ENCODE data around the gene IFI16.

Gene IFI16

GRCh38 chr1:159068886-159069285 lies 59.2 kb downstream of the IFI16 start:
- H3K27ac ChIP-seq (replicated peaks; ENCODE audit: low read length) = no peak overlapping the region
- WGBS, 2 donors (ENCODE audit: extremely low coverage in 2 of 2, insufficient read length in 2 of 2, insufficient replicate concordance in 1 of 2) = no CpG with 5 or more reads among the region's 2 CpGs
- no peak for DNase-seq (ENCODE audit: low spot score)

GRCh38 chr1:159071970-159072582 lies 62.4 kb downstream of the IFI16 start:
- H3K14ac ChIP-seq (ENCODE audit: low read length) = no peak overlapping the region
- no peaks in the 10 kb centered on the region for H3K36me3 ChIP-seq (replicated peaks in 1 of 2; ENCODE audit: control insufficient read depth in 2 of 2, insufficient read depth in 2 of 2, low read length in 2 of 2)
- H3K9ac ChIP-seq (ENCODE audit: low read depth, low read length, poor library complexity) = no peak overlapping the region
- peak overlapping the region; percentile 13 for H2AFZ ChIP-seq (ENCODE audit: low read length)
- H2BK5ac ChIP-seq (ENCODE audit: low read length) = no peak overlapping the region
- no peak overlapping the region for H2BK12ac ChIP-seq (ENCODE audit: low read length)
- H4K91ac ChIP-seq (ENCODE audit: low read depth, low read length, poor library complexity) = no peak overlapping the region
- H2BK15ac ChIP-seq (ENCODE audit: low read length) = no peak overlapping the region
- H3K18ac ChIP-seq (ENCODE audit: low read length) = no peak overlapping the region
- H3K4me3 ChIP-seq (ENCODE audit: low read length in 2 of 2) = no peak overlapping the region
- H3K4me2 ChIP-seq (ENCODE audit: insufficient read depth, low read length, poor library complexity, severe bottlenecking) = no peak overlapping the region
- no peaks in the 10 kb centered on the region for H3K79me1 ChIP-seq (ENCODE audit: low read depth, low read length)
- no peak overlapping the region for H2BK120ac ChIP-seq (ENCODE audit: low read depth, low read length)
- no peak overlapping the region for H3K23ac ChIP-seq (ENCODE audit: low read depth, low read length, poor library complexity)
- H2AK5ac ChIP-seq (ENCODE audit: low read depth, low read length) = no peak overlapping the region
- H3K4me1 ChIP-seq (ENCODE audit: control insufficient read depth in 2 of 2, insufficient read depth in 1 of 2, low read depth in 1 of 2, low read length in 2 of 2) = peaks cover 0 to 2% of the 10 kb centered on the region in 2 donors
- no peak overlapping the region for H3K27ac ChIP-seq (replicated peaks; ENCODE audit: low read length)
- H4K8ac ChIP-seq (ENCODE audit: low read depth, low read length) = no peak overlapping the region
- H3K27me3 ChIP-seq (ENCODE audit: control insufficient read depth in 3 of 3, insufficient read depth in 3 of 3, low read depth in 1 of 3, low read length in 3 of 3) = no peaks in the 10 kb centered on the region
- H3K9me3 ChIP-seq (replicated peaks in 1 of 2; ENCODE audit: control insufficient read depth in 2 of 2, insufficient read depth in 1 of 2, low read depth in 1 of 2, low read length in 2 of 2) = no peaks in the 10 kb centered on the region
- H3K4ac ChIP-seq (ENCODE audit: low read length) = no peak overlapping the region
- peak; percentile 42 for DNase-seq (ENCODE audit: low spot score)

More at GRCh38 chr1:159068886-159069285, 59.2 kb downstream of the IFI16 start:
- H2AFZ ChIP-seq (ENCODE audit: low read length) = no peak overlapping the region
- no peak overlapping the region for H3K18ac ChIP-seq (ENCODE audit: low read length)
- no peak overlapping the region for H2BK12ac ChIP-seq (ENCODE audit: low read length)
- H3K4me2 ChIP-seq (ENCODE audit: insufficient read depth, low read length, poor library complexity, severe bottlenecking) = no peak overlapping the region
- H3K4me1 ChIP-seq (ENCODE audit: control insufficient read depth in 2 of 2, insufficient read depth in 1 of 2, low read depth in 1 of 2, low read length in 2 of 2) = peaks cover 1 to 2% of the 10 kb centered on the region in 2 donors
- H3K36me3 ChIP-seq (replicated peaks in 1 of 2; ENCODE audit: control insufficient read depth in 2 of 2, insufficient read depth in 2 of 2, low read length in 2 of 2) = no peaks in the 10 kb centered on the region
- H2BK120ac ChIP-seq (ENCODE audit: low read depth, low read length) = no peak overlapping the region
- no peaks in the 10 kb centered on the region for H3K9me3 ChIP-seq (replicated peaks in 1 of 2; ENCODE audit: control insufficient read depth in 2 of 2, insufficient read depth in 1 of 2, low read depth in 1 of 2, low read length in 2 of 2)
- H3K4me3 ChIP-seq (ENCODE audit: low read length in 2 of 2) = no peak overlapping the region
- no peak overlapping the region for H4K91ac ChIP-seq (ENCODE audit: low read depth, low read length, poor library complexity)
- no peak overlapping the region for H3K14ac ChIP-seq (ENCODE audit: low read length)
- no peak overlapping the region for H2BK5ac ChIP-seq (ENCODE audit: low read length)
- H3K9ac ChIP-seq (ENCODE audit: low read depth, low read length, poor library complexity) = no peak overlapping the region
- H2AK5ac ChIP-seq (ENCODE audit: low read depth, low read length) = no peak overlapping the region
- H3K27me3 ChIP-seq (ENCODE audit: control insufficient read depth in 3 of 3, insufficient read depth in 3 of 3, low read depth in 1 of 3, low read length in 3 of 3) = no peaks in the 10 kb centered on the region
- H2BK15ac ChIP-seq (ENCODE audit: low read length) = no peak overlapping the region
- H4K8ac ChIP-seq (ENCODE audit: low read depth, low read length) = no peak overlapping the region
- no peaks in the 10 kb centered on the region for H3K79me1 ChIP-seq (ENCODE audit: low read depth, low read length)
- H3K4ac ChIP-seq (ENCODE audit: low read length) = no peak overlapping the region
- H3K23ac ChIP-seq (ENCODE audit: low read depth, low read length, poor library complexity) = no peak overlapping the region

- Histone ChIP-seq H3K9ac (ENCODE audit: low read depth, low read length, poor library complexity) (no peak within 1 kb of the TSS), H3K18ac (ENCODE audit: low read length) (no peak within 1 kb of the TSS), H3K4me3 (ENCODE audit: low read length in 2 of 2) (no peak within 1 kb of the TSS), H3K36me3 (replicated peaks in 1 of 2; ENCODE audit: control insufficient read depth in 2 of 2, insufficient read depth in 2 of 2, low read length in 2 of 2) (no peaks in the 10 kb centered on the region), H2BK12ac (ENCODE audit: low read length) (no peak within 1 kb of the TSS), H2BK15ac (ENCODE audit: low read length) (no peak within 1 kb of the TSS), H3K4ac (ENCODE audit: low read length) (no peak within 1 kb of the TSS), H3K79me1 (ENCODE audit: low read depth, low read length) (no peaks in the 10 kb centered on the region), H3K4me1 (ENCODE audit: control insufficient read depth in 2 of 2, insufficient read depth in 1 of 2, low read depth in 1 of 2, low read length in 2 of 2) (no peaks in the 10 kb centered on the region), H2BK5ac (ENCODE audit: low read length) (no peak within 1 kb of the TSS), H2BK120ac (ENCODE audit: low read depth, low read length) (no peak within 1 kb of the TSS), H2AK5ac (ENCODE audit: low read depth, low read length) (no peak within 1 kb of the TSS), H3K9me3 (replicated peaks in 1 of 2; ENCODE audit: control insufficient read depth in 2 of 2, insufficient read depth in 1 of 2, low read depth in 1 of 2, low read length in 2 of 2) (no peaks in the 10 kb centered on the region), H4K8ac (ENCODE audit: low read depth, low read length) (no peak within 1 kb of the TSS), H3K23ac (ENCODE audit: low read depth, low read length, poor library complexity) (no peak within 1 kb of the TSS), H3K27me3 (ENCODE audit: control insufficient read depth in 3 of 3, insufficient read depth in 3 of 3, low read depth in 1 of 3, low read length in 3 of 3) (no peaks in the 10 kb centered on the region), H3K14ac (ENCODE audit: low read length) (no peak within 1 kb of the TSS), H3K27ac (replicated peaks; ENCODE audit: low read length) (no peak within 1 kb of the TSS), H3K4me2 (ENCODE audit: insufficient read depth, low read length, poor library complexity, severe bottlenecking) (no peak within 1 kb of the TSS), H2AFZ (ENCODE audit: low read length) (peak within 1 kb of the TSS; percentile 24), H4K91ac (ENCODE audit: low read depth, low read length, poor library complexity) (no peak within 1 kb of the TSS)
- DNase-seq (ENCODE audit: low spot score) = no peak
- WGBS, 2 donors (ENCODE audit: extremely low coverage in 2 of 2, insufficient read length in 2 of 2, insufficient replicate concordance in 1 of 2) = no CpG with 5 or more reads among the region's 6 CpGs
Measured at GRCh38 chr1:159076438-159077119, 66.9 kb downstream of the IFI16 start, which contains the start of gene AIM2. TSS of gene AIM2 (minus strand) at chr1:159076766. CDS start at chr1:159073499, 3,267 bp downstream.

GRCh38 chr1:159077120-159077961 lies 67.6 kb downstream of the IFI16 start:
- H3K14ac ChIP-seq (ENCODE audit: low read length) = no peak overlapping the region
- H4K91ac ChIP-seq (ENCODE audit: low read depth, low read length, poor library complexity) = no peak overlapping the region
- no peak overlapping the region for H3K4me2 ChIP-seq (ENCODE audit: insufficient read depth, low read length, poor library complexity, severe bottlenecking)
- no peaks in the 10 kb centered on the region for H3K27me3 ChIP-seq (ENCODE audit: control insufficient read depth in 3 of 3, insufficient read depth in 3 of 3, low read depth in 1 of 3, low read length in 3 of 3)
- no peak overlapping the region for H3K4ac ChIP-seq (ENCODE audit: low read length)
- no peak overlapping the region for H2BK15ac ChIP-seq (ENCODE audit: low read length)
- H3K36me3 ChIP-seq (replicated peaks in 1 of 2; ENCODE audit: control insufficient read depth in 2 of 2, insufficient read depth in 2 of 2, low read length in 2 of 2) = no peaks in the 10 kb centered on the region
- H2BK120ac ChIP-seq (ENCODE audit: low read depth, low read length) = no peak overlapping the region
- H3K9me3 ChIP-seq (replicated peaks in 1 of 2; ENCODE audit: control insufficient read depth in 2 of 2, insufficient read depth in 1 of 2, low read depth in 1 of 2, low read length in 2 of 2) = no peaks in the 10 kb centered on the region
- H3K27ac ChIP-seq (replicated peaks; ENCODE audit: low read length) = no peak overlapping the region
- no peak overlapping the region for H3K23ac ChIP-seq (ENCODE audit: low read depth, low read length, poor library complexity)
- no peak overlapping the region for H3K4me3 ChIP-seq (ENCODE audit: low read length in 2 of 2)
- H2AK5ac ChIP-seq (ENCODE audit: low read depth, low read length) = no peak overlapping the region
- no peak overlapping the region for H2BK5ac ChIP-seq (ENCODE audit: low read length)
- H2AFZ ChIP-seq (ENCODE audit: low read length) = peak overlapping the region; percentile 24
- no peak for DNase-seq (ENCODE audit: low spot score)
- H3K18ac ChIP-seq (ENCODE audit: low read length) = no peak overlapping the region
- no peak overlapping the region for H2BK12ac ChIP-seq (ENCODE audit: low read length)
- WGBS, 2 donors (ENCODE audit: extremely low coverage in 2 of 2, insufficient read length in 2 of 2, insufficient replicate concordance in 1 of 2) = no CpG with 5 or more reads among the region's 12 CpGs
- no peak overlapping the region for H3K9ac ChIP-seq (ENCODE audit: low read depth, low read length, poor library complexity)
- H4K8ac ChIP-seq (ENCODE audit: low read depth, low read length) = no peak overlapping the region
- H3K4me1 ChIP-seq (ENCODE audit: control insufficient read depth in 2 of 2, insufficient read depth in 1 of 2, low read depth in 1 of 2, low read length in 2 of 2) = no peaks in the 10 kb centered on the region
- H3K79me1 ChIP-seq (ENCODE audit: low read depth, low read length) = no peaks in the 10 kb centered on the region
